ENCODE results near the gene LPAR5. TPM values are rescaled to one million over a fixed set of nuclear protein-coding genes. Genes with fewer than 3 reads are reported as not detected.

The LPAR5 gene
- polyA plus RNA-seq, 1 of the 3 experiments (the other 2 are of a cell fraction) = 0.03 TPM

DNA sequence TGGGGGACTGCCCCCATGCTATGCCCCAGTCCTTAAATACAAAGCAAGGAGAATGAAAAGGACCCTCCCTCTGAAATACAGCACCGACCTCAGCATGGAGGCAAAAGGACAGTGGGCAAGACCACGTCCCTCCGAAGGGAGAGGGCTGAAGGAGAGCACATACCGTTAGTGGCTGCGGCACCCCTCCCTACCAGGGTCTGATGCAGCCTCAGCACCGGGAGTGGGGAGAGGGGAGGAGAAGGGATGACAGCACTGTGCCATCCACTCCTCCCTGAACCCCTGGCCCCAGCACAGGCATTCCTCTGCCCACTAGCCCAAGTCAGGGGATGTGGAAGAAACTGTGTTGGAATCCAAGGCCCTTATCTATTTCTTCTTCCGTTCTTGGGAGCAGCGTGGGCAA lies 15.1 kb upstream of the LPAR5 start (continued):
- TF ChIP-seq JUND (IDR thresholded peaks at IDR 0.05) = no peak
- TF ChIP-seq GABPA (IDR thresholded peaks at IDR 0.05; ENCODE audit: low read depth) = no peak
- TF ChIP-seq, protein P1, sequence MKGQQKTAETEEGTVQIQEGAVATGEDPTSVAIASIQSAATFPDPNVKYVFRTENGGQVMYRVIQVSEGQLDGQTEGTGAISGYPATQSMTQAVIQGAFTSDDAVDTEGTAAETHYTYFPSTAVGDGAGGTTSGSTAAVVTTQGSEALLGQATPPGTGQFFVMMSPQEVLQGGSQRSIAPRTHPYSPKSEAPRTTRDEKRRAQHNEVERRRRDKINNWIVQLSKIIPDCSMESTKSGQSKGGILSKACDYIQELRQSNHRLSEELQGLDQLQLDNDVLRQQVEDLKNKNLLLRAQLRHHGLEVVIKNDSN (IDR thresholded peaks at IDR 0.05; ENCODE audit: borderline replicate concordance, low read depth) = no peak
- no peak for TF ChIP-seq RAD21 (IDR thresholded peaks at IDR 0.05; ENCODE audit: low read length)
- TF ChIP-seq TAF1 (IDR thresholded peaks at IDR 0.05; ENCODE audit: borderline replicate concordance, low read depth, low read length) = no peak
- TF ChIP-seq, protein P2, sequence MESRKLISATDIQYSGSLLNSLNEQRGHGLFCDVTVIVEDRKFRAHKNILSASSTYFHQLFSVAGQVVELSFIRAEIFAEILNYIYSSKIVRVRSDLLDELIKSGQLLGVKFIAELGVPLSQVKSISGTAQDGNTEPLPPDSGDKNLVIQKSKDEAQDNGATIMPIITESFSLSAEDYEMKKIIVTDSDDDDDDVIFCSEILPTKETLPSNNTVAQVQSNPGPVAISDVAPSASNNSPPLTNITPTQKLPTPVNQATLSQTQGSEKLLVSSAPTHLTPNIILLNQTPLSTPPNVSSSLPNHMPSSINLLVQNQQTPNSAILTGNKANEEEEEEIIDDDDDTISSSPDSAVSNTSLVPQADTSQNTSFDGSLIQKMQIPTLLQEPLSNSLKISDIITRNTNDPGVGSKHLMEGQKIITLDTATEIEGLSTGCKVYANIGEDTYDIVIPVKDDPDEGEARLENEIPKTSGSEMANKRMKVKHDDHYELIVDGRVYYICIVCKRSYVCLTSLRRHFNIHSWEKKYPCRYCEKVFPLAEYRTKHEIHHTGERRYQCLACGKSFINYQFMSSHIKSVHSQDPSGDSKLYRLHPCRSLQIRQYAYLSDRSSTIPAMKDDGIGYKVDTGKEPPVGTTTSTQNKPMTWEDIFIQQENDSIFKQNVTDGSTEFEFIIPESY (IDR thresholded peaks at IDR 0.05; ENCODE audit: borderline replicate concordance, low read depth) = no peak
- no peak for TF ChIP-seq YY1 (IDR thresholded peaks at IDR 0.05; ENCODE audit: low read depth)

DNA sequence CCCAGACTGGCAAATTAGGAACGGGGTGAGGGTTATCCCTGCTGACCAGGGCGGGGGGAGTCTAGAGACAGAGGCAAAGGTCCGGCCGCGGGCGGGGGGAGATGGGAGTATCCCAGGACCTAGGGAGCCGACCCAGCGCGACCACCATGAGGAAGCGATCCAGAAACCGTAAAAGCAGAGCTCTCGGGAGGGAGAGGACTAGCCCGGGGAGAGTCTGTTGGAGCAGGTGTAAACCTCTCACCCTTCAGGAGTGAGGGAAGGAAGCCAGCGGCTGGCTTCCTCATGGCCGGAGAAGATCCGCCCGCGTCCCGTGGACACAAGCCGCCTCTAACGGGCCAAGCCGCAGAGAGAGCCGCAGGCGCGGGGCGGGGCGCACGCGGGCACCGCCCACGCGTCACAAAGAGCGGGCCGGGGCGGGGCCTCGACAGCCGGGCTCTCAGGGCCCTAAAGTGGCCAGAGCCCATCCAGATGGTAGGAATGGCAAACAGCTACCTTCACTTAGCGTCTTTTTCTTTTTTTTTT lies 11.4 kb upstream of the LPAR5 start, which contains the start of gene ACRBP:
Gene ACRBP (minus strand): TSS at position 350 of the 522 bp plus-strand sequence. CDS start 66 bp downstream, at position 284.
- no peaks in the 10 kb centered on the region for H3K27me3 ChIP-seq (ENCODE audit: insufficient read depth)
- no peak for DNase-seq
- POLR2A ChIA-PET = no interaction called here
- CTCF ChIA-PET = interaction anchor here (0.9 to 1.1 kb wide), 2 partner anchors 8 to 32 kb away, joined by 3 read pairs; no protein-coding TSS in a partner anchor
- H3K4me2 ChIP-seq = no peak within 1 kb of the TSS
- H3K9me2 ChIP-seq = no peaks in the 10 kb centered on the region
- no peak within 1 kb of the TSS for H3K4me3 ChIP-seq (ENCODE audit: low read depth in 2 of 2, low read length in 1 of 2)
- no peaks in the 10 kb centered on the region for H4K20me1 ChIP-seq (ENCODE audit: insufficient read depth)
- no peak for TF ChIP-seq FOXJ3 (CRISPR knock-in tag; IDR thresholded peaks at IDR 0.05)
- no peak for TF ChIP-seq GABPA (IDR thresholded peaks at IDR 0.05; ENCODE audit: low read depth)
- no peak for TF ChIP-seq NRF1 (IDR thresholded peaks at IDR 0.05; ENCODE audit: low read depth, low read length)
- TF ChIP-seq, protein P3, sequence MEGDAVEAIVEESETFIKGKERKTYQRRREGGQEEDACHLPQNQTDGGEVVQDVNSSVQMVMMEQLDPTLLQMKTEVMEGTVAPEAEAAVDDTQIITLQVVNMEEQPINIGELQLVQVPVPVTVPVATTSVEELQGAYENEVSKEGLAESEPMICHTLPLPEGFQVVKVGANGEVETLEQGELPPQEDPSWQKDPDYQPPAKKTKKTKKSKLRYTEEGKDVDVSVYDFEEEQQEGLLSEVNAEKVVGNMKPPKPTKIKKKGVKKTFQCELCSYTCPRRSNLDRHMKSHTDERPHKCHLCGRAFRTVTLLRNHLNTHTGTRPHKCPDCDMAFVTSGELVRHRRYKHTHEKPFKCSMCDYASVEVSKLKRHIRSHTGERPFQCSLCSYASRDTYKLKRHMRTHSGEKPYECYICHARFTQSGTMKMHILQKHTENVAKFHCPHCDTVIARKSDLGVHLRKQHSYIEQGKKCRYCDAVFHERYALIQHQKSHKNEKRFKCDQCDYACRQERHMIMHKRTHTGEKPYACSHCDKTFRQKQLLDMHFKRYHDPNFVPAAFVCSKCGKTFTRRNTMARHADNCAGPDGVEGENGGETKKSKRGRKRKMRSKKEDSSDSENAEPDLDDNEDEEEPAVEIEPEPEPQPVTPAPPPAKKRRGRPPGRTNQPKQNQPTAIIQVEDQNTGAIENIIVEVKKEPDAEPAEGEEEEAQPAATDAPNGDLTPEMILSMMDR (IDR thresholded peaks at IDR 0.05) = no peak
- TF ChIP-seq JUND (IDR thresholded peaks at IDR 0.05) = no peak
- H3K9ac ChIP-seq = no peak within 1 kb of the TSS
- no peaks in the 10 kb centered on the region for H3K79me2 ChIP-seq (ENCODE audit: insufficient read depth)
- no peaks in the 10 kb centered on the region for H3F3A ChIP-seq (replicated peaks; ENCODE audit: insufficient read depth)
- no peaks in the 10 kb centered on the region for H3K4me1 ChIP-seq (ENCODE audit: control insufficient read depth in 1 of 2, insufficient read depth in 2 of 2, low read depth in 1 of 2, low read length in 1 of 2)
- peaks cover 0 to 14% of the 10 kb centered on the region in 2 experiments for H3K36me3 ChIP-seq (replicated peaks in 1 of 2; ENCODE audit: control insufficient read depth in 1 of 2, insufficient read depth in 2 of 2, low read length in 1 of 2)
- no peaks in the 10 kb centered on the region for H3K9me3 ChIP-seq
- 98% methylated on average over 32 of the region's 38 CpGs for WGBS (ENCODE audit: low lambda C conversion rate)
- no peak within 1 kb of the TSS for H3K27ac ChIP-seq (ENCODE audit: low read depth in 2 of 2, low read length in 1 of 2)
- H2AFZ ChIP-seq (ENCODE audit: low read depth) = no peak within 1 kb of the TSS
